Measurements from ENCODE around the gene CDK2AP2.

CDK2AP2 gene

GRCh38 chr11:67494371-67495233, 13.4 kb downstream of the CDK2AP2 start:
- no peak for DNase-seq (ENCODE audit: low spot score)

GRCh38 chr11:67493548-67494370, 14.2 kb downstream of the CDK2AP2 start:
- DNase-seq (ENCODE audit: low spot score) = no peak
- in situ Hi-C loops (cut with MboI; ENCODE audit: low pct_unique_long_range_greater_than_20kb, low sequenced_read_pairs, unreplicated experiment) = no loop called here
- TF ChIP-seq CTCF (IDR thresholded peaks at IDR 0.05; ENCODE audit: extremely low read depth, insufficient read depth, missing control alignments) = no peak

More at GRCh38 chr11:67494371-67495233, 13.4 kb downstream of the CDK2AP2 start:
- no peak for TF ChIP-seq CTCF (IDR thresholded peaks at IDR 0.05; ENCODE audit: extremely low read depth, insufficient read depth, missing control alignments)
- in situ Hi-C loops (cut with MboI; ENCODE audit: low pct_unique_long_range_greater_than_20kb, low sequenced_read_pairs, unreplicated experiment) = no loop called here

- TF ChIP-seq CTCF (IDR thresholded peaks at IDR 0.05; ENCODE audit: extremely low read depth, insufficient read depth, missing control alignments) = no peak
- DNase-seq (ENCODE audit: low spot score) = no peak
- in situ Hi-C loops (cut with MboI; ENCODE audit: low pct_unique_long_range_greater_than_20kb, low sequenced_read_pairs, unreplicated experiment) = no loop called here
These were observed 15.0 kb downstream of the CDK2AP2 start for GRCh38 chr11:67492801-67493547.

GRCh38 chr11:67492069-67492727, 15.8 kb downstream of the CDK2AP2 start:
- in situ Hi-C loops (cut with MboI; ENCODE audit: low pct_unique_long_range_greater_than_20kb, low sequenced_read_pairs, unreplicated experiment) = no loop called here
- no peak for TF ChIP-seq CTCF (IDR thresholded peaks at IDR 0.05; ENCODE audit: extremely low read depth, insufficient read depth, missing control alignments)
- DNase-seq (ENCODE audit: low spot score) = no peak

- in situ Hi-C loops (cut with MboI; ENCODE audit: low pct_unique_long_range_greater_than_20kb, low sequenced_read_pairs, unreplicated experiment) = no loop called here
- TF ChIP-seq CTCF (IDR thresholded peaks at IDR 0.05; ENCODE audit: extremely low read depth, insufficient read depth, missing control alignments) = no peak
- DNase-seq (ENCODE audit: low spot score) = no peak
These were observed 16.5 kb downstream of the CDK2AP2 start for GRCh38 chr11:67491276-67492068.

Data from GM13977 (cell line).